Erythroblast (primary cell): Measurements from ENCODE around the gene EXOC6B.
A peak's percentile ranks its signal among the peaks of the same experiment; 100 is the strongest.

Source experiments
- DNase-seq, 2 experiments: peaks; one replicate each; lab custom pipeline; 2025; lab: John Stamatoyannopoulos, UW
- GATA1 ChIP-seq: IDR thresholded peaks from 2 replicates; pipeline ENCODE4 v1.6.1; 2011; ENCODE audit warnings: low read depth, mild to moderate bottlenecking, control low read depth, low read length, moderate library complexity
- POLR2A ChIP-seq: IDR thresholded peaks from 2 replicates; pipeline ENCODE4 v1.6.1; 2011; ENCODE audit warnings: mild to moderate bottlenecking, low read length

The EXOC6B gene

DNA sequence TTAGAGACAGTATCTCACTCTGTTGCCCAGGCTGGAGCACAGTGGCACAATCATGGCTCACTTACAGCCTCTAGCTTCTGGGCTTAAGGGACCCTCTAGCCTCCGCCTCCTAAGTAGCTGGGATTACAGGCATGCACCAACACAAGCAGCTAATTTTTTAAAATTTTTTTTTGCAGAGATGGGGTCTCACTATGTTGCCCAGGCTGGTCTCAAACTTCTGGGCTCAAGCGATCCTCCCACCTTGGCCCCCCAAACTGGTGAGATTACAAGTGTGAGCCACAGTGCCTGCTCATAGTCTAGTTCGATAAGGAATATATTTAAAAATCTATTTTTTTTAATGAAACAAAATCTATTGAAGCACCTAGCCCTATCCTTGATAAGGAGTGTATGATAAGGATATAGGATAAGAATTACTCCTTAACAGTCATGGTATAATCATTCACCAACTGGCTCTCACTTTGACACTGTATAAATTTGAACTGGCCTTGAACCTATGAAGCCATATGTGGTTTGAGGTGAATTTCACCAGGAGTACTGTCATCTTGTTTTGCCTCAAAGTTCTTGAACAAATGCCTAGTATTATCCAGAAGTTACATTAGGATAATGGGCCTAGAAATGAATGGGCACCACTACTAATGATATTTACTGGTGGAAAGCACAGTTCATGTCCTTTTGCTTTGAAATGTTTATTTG lies 71.1 kb downstream of the EXOC6B start:
- TF ChIP-seq POLR2A (no peak), GATA1 (no peak)
- no peak for DNase-seq

GRCh38 chr2:72750977-72751639 lies 74.7 kb downstream of the EXOC6B start:
- TF ChIP-seq GATA1, result no peak
- no peak for DNase-seq

DNA sequence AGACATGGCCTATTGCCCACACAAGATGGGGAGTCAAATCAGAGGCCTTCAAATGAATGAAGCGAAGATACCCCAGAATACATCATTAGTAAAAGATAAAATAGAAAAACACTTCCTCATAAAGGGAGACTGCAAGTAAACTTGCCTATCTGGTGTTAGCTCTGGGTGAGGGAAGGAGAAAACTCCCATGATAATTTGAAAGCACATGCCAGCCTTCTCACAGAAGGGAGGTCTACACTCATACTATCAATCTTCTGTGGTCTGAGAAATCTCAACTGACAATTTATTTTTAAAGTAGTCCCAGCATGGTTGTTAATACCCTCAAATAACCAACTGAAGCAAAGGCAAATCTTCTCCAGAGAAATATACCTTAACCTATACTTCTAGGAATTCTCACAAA lies 75.4 kb downstream of the EXOC6B start:
- no peak for DNase-seq
- TF ChIP-seq POLR2A (no peak), GATA1 (no peak)

- no peak for TF ChIP-seq POLR2A
- no peak for TF ChIP-seq GATA1
- DNase-seq, result no peak
Observed at GRCh38 chr2:72747344-72747743, 78.5 kb downstream of the EXOC6B start.

DNA sequence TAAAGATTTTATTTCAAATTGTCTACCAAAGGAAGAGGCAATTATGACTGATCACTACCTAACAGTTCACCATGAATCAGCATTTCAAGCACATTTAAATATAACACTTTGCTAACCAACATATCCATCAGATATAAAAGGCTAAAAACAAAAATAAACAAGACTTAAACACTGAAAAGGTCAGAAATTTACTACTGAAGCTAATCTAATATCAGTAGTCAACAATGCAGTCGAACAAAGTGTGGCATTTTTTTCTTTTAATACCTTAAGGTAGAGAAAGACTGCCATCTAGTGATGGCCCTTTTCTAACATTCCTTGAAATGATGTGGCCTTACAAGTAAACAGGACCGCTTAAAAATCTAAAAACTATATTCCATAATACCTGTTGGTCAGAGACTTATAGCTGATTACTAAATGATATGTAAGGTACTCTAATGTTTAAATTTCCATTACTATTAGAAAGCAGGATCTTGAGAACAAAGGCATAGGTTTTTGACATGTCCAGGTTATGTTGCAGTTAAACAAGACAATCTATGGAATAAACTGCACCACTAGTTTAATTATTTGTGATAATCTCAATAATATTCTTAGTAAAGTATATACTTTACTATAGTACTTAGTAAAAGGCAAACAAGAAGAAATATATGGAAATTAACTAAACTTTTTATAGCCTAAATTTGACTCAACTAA lies 80.0 kb downstream of the EXOC6B start:
- TF ChIP-seq GATA1 (no peak), POLR2A (no peak)
- DNase-seq, result peak; percentile 66 to 81

DNA sequence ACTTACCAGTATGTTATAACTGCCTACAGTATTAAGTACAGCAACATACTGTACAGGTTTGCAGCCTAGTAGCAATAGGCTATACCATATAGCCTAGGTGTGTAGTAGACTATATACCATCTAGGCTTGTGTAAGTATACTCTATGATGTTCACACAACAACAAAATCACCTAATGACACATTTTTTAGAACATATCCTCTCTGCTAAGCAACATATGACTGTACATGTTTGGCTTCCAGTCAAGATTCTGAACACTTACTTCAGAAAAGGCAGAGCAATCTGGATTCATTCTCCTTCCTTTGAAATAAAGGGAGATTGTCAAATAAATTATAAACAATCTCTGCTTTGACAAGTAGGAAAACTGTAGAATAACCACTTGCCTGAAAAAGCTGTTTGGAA lies 81.8 kb downstream of the EXOC6B start:
- no peak for TF ChIP-seq GATA1
- no peak for TF ChIP-seq POLR2A
- no peak for DNase-seq

DNA sequence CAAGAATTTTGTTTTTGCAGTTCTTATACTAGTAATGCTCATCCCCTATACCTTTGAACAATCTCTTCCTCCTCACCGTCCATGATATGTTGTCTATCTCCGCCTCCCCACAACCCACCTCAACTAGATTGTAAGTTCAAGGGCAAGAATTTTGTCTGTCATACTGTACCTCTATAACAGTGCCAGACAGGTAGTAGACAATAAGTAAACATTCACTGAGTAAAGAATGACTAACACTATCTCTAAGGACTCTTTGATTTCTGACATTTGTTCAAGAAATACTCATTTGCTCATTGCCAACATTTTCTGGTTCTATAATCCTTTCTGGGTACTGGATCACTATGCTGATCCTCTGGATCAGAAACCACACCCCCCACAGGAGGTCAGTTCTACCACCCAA lies 82.4 kb downstream of the EXOC6B start:
- DNase-seq, result no peak
- TF ChIP-seq GATA1 (no peak), POLR2A (no peak)

DNA sequence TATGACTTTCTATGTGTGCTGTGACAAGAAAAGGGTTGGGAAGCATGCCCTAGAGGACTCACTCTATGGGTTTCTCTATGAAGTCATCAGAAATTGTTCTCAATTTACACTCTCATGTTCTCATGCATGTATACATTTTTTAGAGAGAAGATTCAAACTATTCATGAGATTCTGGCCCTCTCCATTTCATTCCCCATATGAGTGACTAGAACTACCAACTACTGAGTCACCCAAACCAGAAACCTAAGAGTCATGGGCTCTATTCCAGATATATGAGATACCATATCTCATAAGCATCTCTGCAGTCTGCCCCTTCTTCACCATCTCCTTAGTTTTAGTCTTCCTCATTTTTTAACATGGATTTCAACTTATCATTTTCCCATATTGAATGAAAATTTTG lies 87.7 kb downstream of the EXOC6B start:
- DNase-seq, result no peak

DNA sequence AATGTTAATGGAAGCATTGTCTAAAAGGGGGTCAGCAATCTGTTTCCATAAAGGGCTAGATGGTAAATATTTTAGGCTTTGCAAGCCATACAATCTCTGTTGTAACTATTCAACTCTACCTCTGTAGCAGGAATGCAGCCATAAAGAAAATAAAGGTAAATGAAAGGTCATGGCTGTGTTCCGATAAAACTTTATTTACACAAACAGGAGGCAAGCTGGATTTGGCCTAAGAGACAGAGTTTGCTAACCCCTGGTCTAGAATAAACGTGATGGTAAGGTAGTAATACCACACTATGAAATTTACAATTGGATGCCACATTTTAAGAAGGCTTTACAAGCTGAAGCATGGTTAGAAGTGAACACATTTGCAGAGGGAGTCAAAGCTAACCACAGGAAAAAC lies 91.4 kb downstream of the EXOC6B start:
- no peak for DNase-seq
- no peak for TF ChIP-seq POLR2A
- no peak for TF ChIP-seq GATA1

More for the DNA sequence above, 87.7 kb downstream of the EXOC6B start:
- TF ChIP-seq POLR2A (no peak), GATA1 (no peak)

DNA sequence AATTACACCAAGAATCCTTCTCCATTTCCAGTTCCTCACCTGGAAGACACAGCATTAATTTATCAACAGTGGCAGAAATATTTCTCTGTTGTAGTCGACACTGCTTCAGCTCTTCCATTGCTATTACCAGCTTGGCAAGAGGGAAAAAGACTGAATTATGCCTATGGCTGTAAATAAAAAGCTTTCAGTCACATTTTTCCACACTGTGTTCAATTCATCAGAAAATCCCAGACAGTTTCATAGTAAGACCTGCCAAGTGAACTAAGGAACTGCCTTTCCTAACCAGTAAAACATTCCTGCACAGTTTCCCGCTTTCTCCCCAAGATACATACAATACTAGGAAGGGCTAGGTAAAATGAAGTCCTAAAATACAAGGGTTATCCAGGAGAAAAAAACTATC lies 94.7 kb downstream of the EXOC6B start:
- TF ChIP-seq POLR2A (no peak), GATA1 (no peak)
- no peak for DNase-seq

GRCh38 chr2:72727356-72727755 lies 98.5 kb downstream of the EXOC6B start:
- no peak for DNase-seq
- TF ChIP-seq GATA1 (no peak), POLR2A (no peak)

- no peak for TF ChIP-seq GATA1
- no peak for TF ChIP-seq POLR2A
- no peak for DNase-seq
Observed at GRCh38 chr2:72723769-72724370, 102.0 kb downstream of the EXOC6B start.

- no peak for TF ChIP-seq POLR2A
- no peak for TF ChIP-seq GATA1
- no peak for DNase-seq
Observed at GRCh38 chr2:72722492-72723070, 103.3 kb downstream of the EXOC6B start.
